ENCODE results near the gene TMEM150B. TPM values are rescaled to one million over a fixed set of nuclear protein-coding genes. Genes with fewer than 3 reads are reported as not detected.

Gene TMEM150B
- total RNA-seq, 2 donors from 2014 or later = 0.73 to 0.95 TPM

- Histone ChIP-seq H3K4me1 (ENCODE audit: control insufficient read depth, insufficient read depth, low read length) (no peaks in the 10 kb centered on the region), H3K27ac (ENCODE audit: low read depth, low read length) (no peak overlapping the region), H3K27me3 (ENCODE audit: control insufficient read depth, insufficient read depth, low read length, poor library complexity, severe bottlenecking) (peaks cover 63% of the 10 kb centered on the region), H3K4me3 (ENCODE audit: low read length) (peak overlapping the region; percentile 76), H3K36me3 (ENCODE audit: control insufficient read depth, insufficient read depth, low read length) (peaks cover 4% of the 10 kb centered on the region), H3K9ac (ENCODE audit: extremely low read depth, low read length, poor library complexity, severe bottlenecking) (no peak overlapping the region), H3K9me3 (ENCODE audit: control insufficient read depth, low read length) (no peaks in the 10 kb centered on the region)
- peaks cover 2% of the 10 kb centered on the region for H3K36me3 Mint-ChIP-seq (ENCODE audit: low read depth)
- no peak overlapping the region for H3K27ac Mint-ChIP-seq
- H3K27me3 Mint-ChIP-seq (ENCODE audit: insufficient read depth) = peaks cover 84% of the 10 kb centered on the region
- WGBS, 2 experiments (ENCODE audit: insufficient coverage in 1 of 2, insufficient read length in 1 of 2) = 3 to 5% methylated on average over 18 to 72 of the region's 72 CpGs
- H3K4me3 Mint-ChIP-seq = peak overlapping the region; percentile 50
- no peaks in the 10 kb centered on the region for H3K9me3 Mint-ChIP-seq
- no peak for TF ChIP-seq CTCF (conservative IDR thresholded peaks at IDR 0.05)
- DNase-seq = peak; percentile 94
- H3K4me1 Mint-ChIP-seq = no peaks in the 10 kb centered on the region
These were observed 28.9 kb upstream of the TMEM150B start for GRCh38 chr19:55353803-55354697.

- Histone ChIP-seq H3K9ac (ENCODE audit: extremely low read depth, low read length, poor library complexity, severe bottlenecking) (no peak overlapping the region), H3K36me3 (ENCODE audit: control insufficient read depth, insufficient read depth, low read length) (peaks cover 4% of the 10 kb centered on the region), H3K4me1 (ENCODE audit: control insufficient read depth, insufficient read depth, low read length) (peaks cover 4% of the 10 kb centered on the region), H3K27me3 (ENCODE audit: control insufficient read depth, insufficient read depth, low read length, poor library complexity, severe bottlenecking) (peaks cover 63% of the 10 kb centered on the region), H3K27ac (ENCODE audit: low read depth, low read length) (no peak overlapping the region), H3K4me3 (ENCODE audit: low read length) (peak overlapping the region; percentile 76), H3K9me3 (ENCODE audit: control insufficient read depth, low read length) (no peaks in the 10 kb centered on the region)
- peak overlapping the region; percentile 50 for H3K4me3 Mint-ChIP-seq
- no peak for DNase-seq
- WGBS, 2 experiments (ENCODE audit: insufficient coverage in 1 of 2, insufficient read length in 1 of 2) = 5 to 11% methylated on average over 17 to 24 of the region's 24 CpGs
- no peak for TF ChIP-seq CTCF (conservative IDR thresholded peaks at IDR 0.05)
- peaks cover 77% of the 10 kb centered on the region for H3K27me3 Mint-ChIP-seq (ENCODE audit: insufficient read depth)
- peaks cover 5% of the 10 kb centered on the region for H3K4me1 Mint-ChIP-seq
- peaks cover 6% of the 10 kb centered on the region for H3K36me3 Mint-ChIP-seq (ENCODE audit: low read depth)
- no peak overlapping the region for H3K27ac Mint-ChIP-seq
- H3K9me3 Mint-ChIP-seq = no peaks in the 10 kb centered on the region
These were observed 28.2 kb upstream of the TMEM150B start for GRCh38 chr19:55353356-55353802.

GRCh38 chr19:55352549-55353145 is 27.5 kb upstream of the TMEM150B start:
- peaks cover 6% of the 10 kb centered on the region for H3K36me3 Mint-ChIP-seq (ENCODE audit: low read depth)
- H3K9me3 Mint-ChIP-seq = no peaks in the 10 kb centered on the region
- peaks cover 63% of the 10 kb centered on the region for H3K27me3 ChIP-seq (ENCODE audit: control insufficient read depth, insufficient read depth, low read length, poor library complexity, severe bottlenecking)
- DNase-seq = no peak
- H3K27me3 Mint-ChIP-seq (ENCODE audit: insufficient read depth) = peaks cover 70% of the 10 kb centered on the region
- peaks cover 9% of the 10 kb centered on the region for H3K4me1 ChIP-seq (ENCODE audit: control insufficient read depth, insufficient read depth, low read length)
- peak overlapping the region; percentile 50 for H3K4me3 Mint-ChIP-seq
- WGBS, 2 experiments (ENCODE audit: insufficient coverage in 1 of 2, insufficient read length in 1 of 2) = 83 to 84% methylated on average over 20 to 25 of the region's 25 CpGs
- no peak overlapping the region for H3K27ac ChIP-seq (ENCODE audit: low read depth, low read length)
- no peaks in the 10 kb centered on the region for H3K9me3 ChIP-seq (ENCODE audit: control insufficient read depth, low read length)
- no peak overlapping the region for H3K27ac Mint-ChIP-seq
- H3K9ac ChIP-seq (ENCODE audit: extremely low read depth, low read length, poor library complexity, severe bottlenecking) = no peak overlapping the region
- no peak overlapping the region for H3K4me3 ChIP-seq (ENCODE audit: low read length)
- TF ChIP-seq CTCF (conservative IDR thresholded peaks at IDR 0.05) = no peak
- peaks cover 10% of the 10 kb centered on the region for H3K4me1 Mint-ChIP-seq
- H3K36me3 ChIP-seq (ENCODE audit: control insufficient read depth, insufficient read depth, low read length) = peaks cover 11% of the 10 kb centered on the region
